Testis (tissue), 3 donors: ENCODE results near the gene GLI3. TPM values are rescaled to one million over a fixed set of nuclear protein-coding genes. Genes with fewer than 3 reads are reported as not detected.

Experiments
- DNase-seq: peaks from one replicate; pipeline ENCODE4 v3.0.0-alpha.2; 2019
- H3K27ac ChIP-seq, 2 donors: fragments of 200-600 bp; sonication (generic); one replicate each; pipeline ENCODE4 v1.5.1; 2019
- H3K27me3 ChIP-seq: fragments of 200-600 bp; sonication (generic); one replicate; pipeline ENCODE4 v1.5.1; 2019
- H3K36me3 ChIP-seq: fragments of 200-600 bp; sonication (generic); one replicate; pipeline ENCODE4 v1.5.1; 2017; ENCODE audit warnings: low read depth; ENCODE audit errors: missing control alignments
- H3K4me1 ChIP-seq: fragments of 200-600 bp; sonication (generic); one replicate; pipeline ENCODE4 v1.5.1; 2019
- H3K4me3 ChIP-seq, 2 donors: fragments of 200-600 bp; sonication (generic); one replicate each; pipeline ENCODE4 v1.5.1; 2017 to 2019
- H3K9me3 ChIP-seq: fragments of 200-600 bp; sonication (generic); one replicate; pipeline ENCODE4 v1.5.1; 2017
- POLR2A ChIP-seq: fragments of 450-650 bp; IDR thresholded peaks from one replicate; pipeline ENCODE4 v1.6.1; 2017; ENCODE audit warnings: antibody characterized with exemption, mild to moderate bottlenecking, moderate library complexity
- WGBS, 2 donors: methylation state at CpG; one replicate each; pipeline ENCODE4 v1.1.5; 2018; 5-methylcytosine and 5-hydroxymethylcytosine counted together
- intact Hi-C: fragments of 100-400 bp; cut with DNase I; formaldehyde crosslinking; loops from one replicate; pipeline ENCODE4 v1.15.1; 2023; ENCODE audit warnings: low total_unique reads
- polyA plus RNA-seq: library from polyadenylated mRNA; stranded (reverse); fragments of 350-450 nt; fragmentation: Illumina TruSeq; extraction: RNeasy Lipid Tissue Mini Kit (QIAGEN cat#74804); gene quantifications from one replicate; pipeline ENCODE4 v1.2.3, GENCODE V29; 2014; ENCODE audit warnings: low read depth, low replicate concordance; ENCODE audit not compliant: insufficient read depth
- total RNA-seq, 2 donors: library from RNA; depleted of rRNA; stranded (reverse); fragments of >200 nt; gene quantifications; one replicate each; pipeline ENCODE4 v1.2.3, GENCODE V29; 2016
- TF ChIP-seq, protein P1 (sequence below), 3 experiments: fragments of 450-650 bp in 2 of 3; fragments of 200-600 bp in 1 of 3; sonication (generic) in 1 of 3; IDR thresholded peaks; one replicate each; pipeline ENCODE4 v1.5.1; 2016 to 2019; ENCODE audit warnings: antibody characterized with exemption in 3 of 3, mild to moderate bottlenecking in 2 of 3, moderate library complexity in 1 of 3

Gene GLI3
- total and polyA plus RNA-seq, 3 donors from 2014 or later: 3.8 to 7.3 (median 5.0) TPM

DNA sequence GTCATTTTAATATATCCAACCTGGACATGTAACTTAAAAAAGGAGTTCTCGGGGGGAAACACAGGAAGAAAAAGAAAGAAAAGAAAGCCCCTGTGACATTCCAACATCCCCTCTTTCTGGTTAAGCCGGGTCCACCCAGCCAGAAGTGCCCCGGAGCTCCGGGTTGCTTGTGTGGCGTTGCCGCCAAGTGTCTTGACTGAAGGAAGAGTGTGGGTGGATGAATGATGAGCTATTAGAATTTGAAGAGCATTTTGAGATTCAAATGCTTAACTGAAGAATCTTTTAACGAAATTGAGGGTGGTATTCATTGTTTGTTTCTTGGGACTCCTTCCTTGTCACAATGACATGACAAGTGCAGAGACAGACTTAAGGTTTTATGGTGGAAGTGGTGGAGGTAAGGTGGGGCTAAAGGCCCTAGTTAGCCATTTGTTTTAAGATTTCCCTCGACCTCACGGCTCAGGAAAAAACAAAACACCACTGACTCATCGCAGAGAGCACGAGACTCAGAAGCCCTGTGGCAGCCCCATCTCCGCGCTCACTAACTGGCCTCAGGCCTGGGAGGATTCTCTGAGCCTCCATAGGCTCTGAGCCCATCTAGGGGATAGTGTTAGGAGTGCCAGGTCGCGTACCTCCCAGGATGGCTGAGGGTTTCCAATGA is 1.8 kb upstream of the GLI3 start:
- no peaks in the 10 kb centered on the region for H3K4me1 ChIP-seq
- no peak for TF ChIP-seq POLR2A
- TF ChIP-seq, protein P1, sequence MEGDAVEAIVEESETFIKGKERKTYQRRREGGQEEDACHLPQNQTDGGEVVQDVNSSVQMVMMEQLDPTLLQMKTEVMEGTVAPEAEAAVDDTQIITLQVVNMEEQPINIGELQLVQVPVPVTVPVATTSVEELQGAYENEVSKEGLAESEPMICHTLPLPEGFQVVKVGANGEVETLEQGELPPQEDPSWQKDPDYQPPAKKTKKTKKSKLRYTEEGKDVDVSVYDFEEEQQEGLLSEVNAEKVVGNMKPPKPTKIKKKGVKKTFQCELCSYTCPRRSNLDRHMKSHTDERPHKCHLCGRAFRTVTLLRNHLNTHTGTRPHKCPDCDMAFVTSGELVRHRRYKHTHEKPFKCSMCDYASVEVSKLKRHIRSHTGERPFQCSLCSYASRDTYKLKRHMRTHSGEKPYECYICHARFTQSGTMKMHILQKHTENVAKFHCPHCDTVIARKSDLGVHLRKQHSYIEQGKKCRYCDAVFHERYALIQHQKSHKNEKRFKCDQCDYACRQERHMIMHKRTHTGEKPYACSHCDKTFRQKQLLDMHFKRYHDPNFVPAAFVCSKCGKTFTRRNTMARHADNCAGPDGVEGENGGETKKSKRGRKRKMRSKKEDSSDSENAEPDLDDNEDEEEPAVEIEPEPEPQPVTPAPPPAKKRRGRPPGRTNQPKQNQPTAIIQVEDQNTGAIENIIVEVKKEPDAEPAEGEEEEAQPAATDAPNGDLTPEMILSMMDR (IDR thresholded peaks at IDR 0.05): no peak
- peak overlapping the region in 1 of 2 donors; percentile 62 for H3K4me3 ChIP-seq
- no peaks in the 10 kb centered on the region for H3K27me3 ChIP-seq
- 54 to 55% methylated on average over 15 of the region's 15 CpGs for WGBS, 2 donors
- intact Hi-C loops: no loop called here
- no peaks in the 10 kb centered on the region for H3K36me3 ChIP-seq
- DNase-seq: no peak
- peak overlapping the region in 1 of 2 donors; percentile 88 for H3K27ac ChIP-seq
- H3K9me3 ChIP-seq: no peaks in the 10 kb centered on the region

DNA sequence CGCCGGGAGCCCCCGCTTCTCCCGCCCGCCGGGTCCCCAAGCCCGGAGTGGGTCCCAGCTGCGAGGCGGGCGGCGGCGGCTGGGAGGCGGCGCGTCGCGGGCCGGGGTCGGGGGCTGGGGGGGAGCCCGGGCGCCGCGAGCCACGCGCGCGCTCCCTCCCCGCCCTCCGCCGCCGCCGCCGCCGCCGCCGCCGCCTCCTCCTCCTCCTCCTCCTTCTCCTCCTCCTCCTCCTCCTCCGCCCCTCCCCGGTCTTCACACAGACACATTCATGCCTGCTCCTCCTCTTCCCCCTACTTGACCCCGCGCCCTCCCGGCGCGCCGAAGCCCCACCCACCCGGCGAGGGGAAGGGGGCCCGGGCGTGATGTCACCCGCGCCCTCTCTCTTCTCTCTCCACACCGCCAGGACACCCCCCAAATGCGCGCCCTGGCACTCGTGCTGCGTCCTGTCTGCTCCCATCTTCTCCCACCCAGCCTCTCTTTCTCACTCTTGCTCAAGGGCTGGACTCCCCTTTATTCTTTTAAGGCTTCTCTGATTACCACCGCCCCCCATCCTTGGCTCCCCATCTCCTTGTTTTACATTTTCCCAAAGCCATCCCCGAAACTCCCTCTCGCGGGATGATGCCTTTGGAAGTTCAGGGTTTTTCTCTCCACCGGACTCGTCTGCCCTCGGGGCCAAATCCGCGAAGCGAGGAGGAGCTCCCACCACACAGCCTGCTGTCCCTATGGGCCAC is 967 bp upstream of the GLI3 start:
- DNase-seq: peak; percentile 78
- Histone ChIP-seq H3K9me3 (no peaks in the 10 kb centered on the region), H3K27ac (peak overlapping the region; percentile 83 to 88), H3K27me3 (no peaks in the 10 kb centered on the region), H3K4me1 (peaks cover 3% of the 10 kb centered on the region), H3K36me3 (no peaks in the 10 kb centered on the region), H3K4me3 (peak overlapping the region; percentile 62 to 82)
- TF ChIP-seq POLR2A: no peak
- TF ChIP-seq, protein P1 (IDR thresholded peaks at IDR 0.05): no peak
- intact Hi-C loops: no loop called here
- 3% methylated on average over 29 to 41 of the region's 66 CpGs for WGBS, 2 donors

DNA sequence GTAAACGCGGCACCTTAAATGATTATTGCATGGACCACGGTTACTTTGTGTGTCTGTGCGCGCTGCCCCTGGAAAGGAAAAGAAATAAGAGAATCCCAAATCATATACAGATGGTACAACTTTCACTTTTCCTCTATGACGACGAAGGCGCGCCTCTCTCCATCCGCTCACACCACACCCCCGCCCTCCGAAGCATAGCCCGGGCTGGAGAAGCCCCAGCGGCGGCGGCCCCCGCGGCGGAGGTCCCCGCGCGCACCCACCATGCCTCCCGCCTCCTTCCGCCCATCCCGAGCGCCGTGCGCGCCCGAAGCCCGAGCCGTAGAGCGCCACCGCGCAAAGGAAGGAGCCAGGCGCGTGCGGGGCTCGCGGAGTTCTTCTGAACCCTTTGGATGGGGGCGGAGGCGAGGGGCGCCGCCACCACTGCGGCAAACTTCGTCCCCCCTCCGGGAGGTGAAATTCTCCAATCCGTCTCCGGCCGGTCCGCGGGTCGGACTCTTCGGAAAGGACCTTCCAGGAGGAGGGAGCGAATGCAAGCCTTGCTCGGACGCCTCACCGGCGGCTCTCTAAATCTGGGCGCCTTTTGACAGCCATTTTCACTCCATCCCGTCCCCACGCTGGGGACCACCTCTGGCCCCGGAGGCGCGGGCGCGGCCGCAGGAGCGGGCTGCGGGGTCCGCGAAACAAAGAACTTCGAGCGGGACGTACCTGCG is 588 bp downstream of the GLI3 start:
- 0% methylated on average over 10 to 29 of the region's 76 CpGs for WGBS, 2 donors
- Histone ChIP-seq H3K9me3 (no peaks in the 10 kb centered on the region), H3K36me3 (no peaks in the 10 kb centered on the region), H3K27ac (peak overlapping the region; percentile 80 to 88), H3K27me3 (no peaks in the 10 kb centered on the region), H3K4me3 (peak overlapping the region; percentile 62 to 82), H3K4me1 (peaks cover 3% of the 10 kb centered on the region)
- TF ChIP-seq, protein P1 (IDR thresholded peaks at IDR 0.05): no peak
- no peak for TF ChIP-seq POLR2A
- intact Hi-C loops: no loop called here
- peak; percentile 66 for DNase-seq

DNA sequence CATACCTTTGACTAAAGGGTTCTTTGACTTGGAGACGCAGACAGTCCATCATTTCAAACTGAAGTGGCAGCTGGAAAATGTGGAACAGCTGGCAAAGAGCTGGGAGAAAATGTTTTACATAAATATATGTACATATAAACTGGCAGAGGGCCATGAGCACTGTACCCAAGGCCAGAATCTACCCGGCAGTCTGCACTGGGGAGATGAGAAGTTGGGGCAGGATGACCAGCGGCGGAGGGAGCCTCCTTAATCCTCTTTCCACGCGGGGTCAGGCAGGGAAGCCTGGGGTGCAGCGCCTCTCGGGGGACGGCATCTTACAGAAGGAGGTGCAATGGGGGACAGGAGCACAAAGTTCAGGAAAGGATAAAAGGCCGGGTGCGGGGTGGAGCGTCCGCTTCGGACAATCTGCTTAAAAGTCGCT is 1.3 kb downstream of the GLI3 start:
- 6 to 8% methylated on average over 15 of the region's 15 CpGs for WGBS, 2 donors
- H3K4me1 ChIP-seq: peaks cover 3% of the 10 kb centered on the region

More for the DNA sequence above, 1.3 kb downstream of the GLI3 start:
- H3K27ac ChIP-seq: peak overlapping the region; percentile 80 to 88
- intact Hi-C loops: no loop called here
- TF ChIP-seq POLR2A: no peak
- TF ChIP-seq, protein P1 (IDR thresholded peaks at IDR 0.05): no peak
- H3K4me3 ChIP-seq: peak overlapping the region; percentile 62 to 82
- H3K9me3 ChIP-seq: no peaks in the 10 kb centered on the region
- no peaks in the 10 kb centered on the region for H3K27me3 ChIP-seq
- DNase-seq: no peak
- no peaks in the 10 kb centered on the region for H3K36me3 ChIP-seq
